ENCODE measurements around the gene ORAI3. TPM values are rescaled to one million over a fixed set of nuclear protein-coding genes. Genes with fewer than 3 reads are reported as not detected.

Gene ORAI3
- total and polyA plus RNA-seq, 2 of the 13 experiments (the other 11 are each of a cell fraction or from before 2014, with no cell fraction given) = 11.4 to 32.0 TPM

DNA sequence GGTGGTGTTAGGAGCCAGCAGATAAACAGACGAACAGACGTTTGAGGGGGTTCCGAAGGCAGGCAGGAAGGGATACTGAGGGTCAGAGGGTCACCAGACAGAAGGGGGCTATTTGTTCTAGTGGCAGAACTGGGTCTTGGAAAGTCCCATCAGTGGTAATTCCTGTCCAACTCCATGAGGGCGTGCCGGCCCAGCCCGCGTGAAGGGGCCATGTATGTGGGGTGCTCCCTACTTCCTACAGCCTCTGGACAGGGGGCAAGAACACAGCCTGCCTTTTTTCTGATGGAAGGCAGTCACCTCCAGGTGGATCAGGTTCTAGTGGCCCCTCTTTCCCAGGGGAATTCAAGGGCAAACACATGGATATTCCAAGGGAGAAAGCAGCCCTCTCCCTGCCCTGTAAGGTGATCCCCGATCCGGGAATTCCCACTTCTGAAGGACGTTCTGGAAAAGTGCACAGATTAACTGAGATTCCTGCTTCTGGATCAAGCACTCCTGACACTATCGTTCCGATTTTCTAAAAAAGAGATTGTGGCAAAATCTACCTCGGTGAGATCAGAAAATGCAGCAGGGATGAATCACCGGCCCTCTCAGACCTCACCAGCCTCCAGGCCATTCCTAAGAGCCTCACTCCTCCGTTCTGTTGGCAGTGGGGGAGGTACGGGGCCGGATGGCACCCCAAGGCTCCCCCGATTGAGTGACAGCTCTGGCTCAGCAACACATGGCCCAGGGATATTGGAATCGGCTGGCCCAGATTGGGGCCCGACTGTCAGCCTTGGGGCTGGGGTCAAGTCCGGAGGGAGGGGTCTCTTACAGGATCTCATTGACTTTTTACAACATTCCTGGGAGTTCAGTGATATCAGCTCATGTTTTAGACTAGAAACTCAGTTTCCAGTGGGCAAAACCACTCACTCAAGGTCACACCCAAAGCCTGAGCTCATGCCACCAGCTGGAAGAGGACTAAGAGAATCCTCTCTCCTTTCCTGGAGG, 49.1 kb downstream of the ORAI3 start (continued):
- TF ChIP-seq XRCC5 (optimal IDR thresholded peaks at IDR 0.05; ENCODE audit: low read length) (peak; percentile 60), IKZF4 (CRISPR knock-in tag; IDR thresholded peaks at IDR 0.05; ENCODE audit: borderline replicate concordance, low read depth, not compliant biosample characterization) (peak; percentile 84), ZSCAN25 (CRISPR knock-in tag; IDR thresholded peaks at IDR 0.05) (peak; percentile 84), ZNF441 (CRISPR knock-in tag; IDR thresholded peaks at IDR 0.05; ENCODE audit: borderline replicate concordance) (peak; percentile 42; the same call in 1 of the 2 replicates), KLF11 (CRISPR knock-in tag; IDR thresholded peaks at IDR 0.05) (peak; percentile 53; the same call in 1 of the 2 replicates), RARA (CRISPR knock-in tag; IDR thresholded peaks at IDR 0.05) (peak; percentile 24), RAD21 (CRISPR knock-in tag; IDR thresholded peaks at IDR 0.05) (0 out of 2 replicates have a peak, but pooled peaks have one; percentile 4), ZNF850 (CRISPR knock-in tag; conservative IDR thresholded peaks at IDR 0.05) (no peak), ZNF547 (CRISPR knock-in tag; IDR thresholded peaks at IDR 0.05) (peak; percentile 79; the same call in 1 of the 2 replicates), ZNF30 (CRISPR knock-in tag; IDR thresholded peaks at IDR 0.05) (peak; percentile 85; the same call in 1 of the 2 replicates), FOSL2 (CRISPR knock-in tag; IDR thresholded peaks at IDR 0.05) (peak; percentile 73), FOXA3 (CRISPR knock-in tag; IDR thresholded peaks at IDR 0.05) (no peak), POLR2A (IDR thresholded peaks at IDR 0.05; ENCODE audit: insufficient read depth in 1 of 2, low read depth in 2 of 2, low read length in 2 of 2) (peak in 1 of 2 experiments; percentile 31; a peak in 2 of 4 replicates), NCOR1 (IDR thresholded peaks at IDR 0.05; ENCODE audit: borderline replicate concordance, low read length) (peak; percentile 19; the same call in 1 of the 2 replicates), ZNF562 (CRISPR knock-in tag; IDR thresholded peaks at IDR 0.05; ENCODE audit: borderline replicate concordance) (no peak), PRMT3 (CRISPR knock-in tag; IDR thresholded peaks at IDR 0.05; ENCODE audit: borderline replicate concordance, low read depth) (0 out of 2 replicates have a peak, but pooled peaks have one; percentile 33), ZNF121 (CRISPR knock-in tag; IDR thresholded peaks at IDR 0.05) (peak; percentile 44; the same call in 1 of the 2 replicates)
- TF ChIP-seq, protein P1, sequence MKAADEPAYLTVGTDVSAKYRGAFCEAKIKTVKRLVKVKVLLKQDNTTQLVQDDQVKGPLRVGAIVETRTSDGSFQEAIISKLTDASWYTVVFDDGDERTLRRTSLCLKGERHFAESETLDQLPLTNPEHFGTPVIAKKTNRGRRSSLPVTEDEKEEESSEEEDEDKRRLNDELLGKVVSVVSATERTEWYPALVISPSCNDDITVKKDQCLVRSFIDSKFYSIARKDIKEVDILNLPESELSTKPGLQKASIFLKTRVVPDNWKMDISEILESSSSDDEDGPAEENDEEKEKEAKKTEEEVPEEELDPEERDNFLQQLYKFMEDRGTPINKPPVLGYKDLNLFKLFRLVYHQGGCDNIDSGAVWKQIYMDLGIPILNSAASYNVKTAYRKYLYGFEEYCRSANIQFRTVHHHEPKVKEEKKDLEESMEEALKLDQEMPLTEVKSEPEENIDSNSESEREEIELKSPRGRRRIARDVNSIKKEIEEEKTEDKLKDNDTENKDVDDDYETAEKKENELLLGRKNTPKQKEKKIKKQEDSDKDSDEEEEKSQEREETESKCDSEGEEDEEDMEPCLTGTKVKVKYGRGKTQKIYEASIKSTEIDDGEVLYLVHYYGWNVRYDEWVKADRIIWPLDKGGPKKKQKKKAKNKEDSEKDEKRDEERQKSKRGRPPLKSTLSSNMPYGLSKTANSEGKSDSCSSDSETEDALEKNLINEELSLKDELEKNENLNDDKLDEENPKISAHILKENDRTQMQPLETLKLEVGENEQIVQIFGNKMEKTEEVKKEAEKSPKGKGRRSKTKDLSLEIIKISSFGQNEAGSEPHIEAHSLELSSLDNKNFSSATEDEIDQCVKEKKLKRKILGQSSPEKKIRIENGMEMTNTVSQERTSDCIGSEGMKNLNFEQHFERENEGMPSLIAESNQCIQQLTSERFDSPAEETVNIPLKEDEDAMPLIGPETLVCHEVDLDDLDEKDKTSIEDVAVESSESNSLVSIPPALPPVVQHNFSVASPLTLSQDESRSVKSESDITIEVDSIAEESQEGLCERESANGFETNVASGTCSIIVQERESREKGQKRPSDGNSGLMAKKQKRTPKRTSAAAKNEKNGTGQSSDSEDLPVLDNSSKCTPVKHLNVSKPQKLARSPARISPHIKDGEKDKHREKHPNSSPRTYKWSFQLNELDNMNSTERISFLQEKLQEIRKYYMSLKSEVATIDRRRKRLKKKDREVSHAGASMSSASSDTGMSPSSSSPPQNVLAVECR (CRISPR knock-in tag; IDR thresholded peaks at IDR 0.05; ENCODE audit: borderline replicate concordance) = 0 out of 2 replicates have a peak, but pooled peaks have one; percentile 24
- TF ChIP-seq, protein P2, sequence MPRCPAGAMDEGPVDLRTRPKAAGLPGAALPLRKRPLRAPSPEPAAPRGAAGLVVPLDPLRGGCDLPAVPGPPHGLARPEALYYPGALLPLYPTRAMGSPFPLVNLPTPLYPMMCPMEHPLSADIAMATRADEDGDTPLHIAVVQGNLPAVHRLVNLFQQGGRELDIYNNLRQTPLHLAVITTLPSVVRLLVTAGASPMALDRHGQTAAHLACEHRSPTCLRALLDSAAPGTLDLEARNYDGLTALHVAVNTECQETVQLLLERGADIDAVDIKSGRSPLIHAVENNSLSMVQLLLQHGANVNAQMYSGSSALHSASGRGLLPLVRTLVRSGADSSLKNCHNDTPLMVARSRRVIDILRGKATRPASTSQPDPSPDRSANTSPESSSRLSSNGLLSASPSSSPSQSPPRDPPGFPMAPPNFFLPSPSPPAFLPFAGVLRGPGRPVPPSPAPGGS (CRISPR knock-in tag; IDR thresholded peaks at IDR 0.05) = 0 out of 2 replicates have a peak, but pooled peaks have one; percentile 73
- TF ChIP-seq, protein P3, sequence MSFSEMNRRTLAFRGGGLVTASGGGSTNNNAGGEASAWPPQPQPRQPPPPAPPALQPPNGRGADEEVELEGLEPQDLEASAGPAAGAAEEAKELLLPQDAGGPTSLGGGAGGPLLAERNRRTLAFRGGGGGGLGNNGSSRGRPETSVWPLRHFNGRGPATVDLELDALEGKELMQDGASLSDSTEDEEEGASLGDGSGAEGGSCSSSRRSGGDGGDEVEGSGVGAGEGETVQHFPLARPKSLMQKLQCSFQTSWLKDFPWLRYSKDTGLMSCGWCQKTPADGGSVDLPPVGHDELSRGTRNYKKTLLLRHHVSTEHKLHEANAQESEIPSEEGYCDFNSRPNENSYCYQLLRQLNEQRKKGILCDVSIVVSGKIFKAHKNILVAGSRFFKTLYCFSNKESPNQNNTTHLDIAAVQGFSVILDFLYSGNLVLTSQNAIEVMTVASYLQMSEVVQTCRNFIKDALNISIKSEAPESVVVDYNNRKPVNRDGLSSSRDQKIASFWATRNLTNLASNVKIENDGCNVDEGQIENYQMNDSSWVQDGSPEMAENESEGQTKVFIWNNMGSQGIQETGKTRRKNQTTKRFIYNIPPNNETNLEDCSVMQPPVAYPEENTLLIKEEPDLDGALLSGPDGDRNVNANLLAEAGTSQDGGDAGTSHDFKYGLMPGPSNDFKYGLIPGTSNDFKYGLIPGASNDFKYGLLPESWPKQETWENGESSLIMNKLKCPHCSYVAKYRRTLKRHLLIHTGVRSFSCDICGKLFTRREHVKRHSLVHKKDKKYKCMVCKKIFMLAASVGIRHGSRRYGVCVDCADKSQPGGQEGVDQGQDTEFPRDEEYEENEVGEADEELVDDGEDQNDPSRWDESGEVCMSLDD (CRISPR knock-in tag; IDR thresholded peaks at IDR 0.05; ENCODE audit: borderline replicate concordance) = peak; percentile 79; the same call in 1 of the 2 replicates
